Mammary epithelial cell (primary cell): Measurements from ENCODE around the gene SNX19.

Source experiments
- CTCF ChIP-seq, 2 donors: IDR thresholded peaks in 1 of 2; conservative IDR thresholded peaks in 1 of 2; 2 replicates each; pipeline ENCODE4 v1.5.1; 2011 to 2012; ENCODE audit warnings: inconsistent platforms in 2 of 2, low read length in 2 of 2, mild to moderate bottlenecking in 2 of 2, control low read depth in 1 of 2, low read depth in 1 of 2; ENCODE audit not compliant: insufficient read depth in 1 of 2; ENCODE audit errors: extremely low read depth in 1 of 2
- EZH2 ChIP-seq: IDR thresholded peaks from 2 replicates; pipeline ENCODE4 v1.6.1; 2012; ENCODE audit warnings: low read length, inconsistent platforms, borderline replicate concordance

- TF ChIP-seq CTCF (conservative IDR thresholded peaks at IDR 0.05 in 1 of 2, IDR thresholded peaks at IDR 0.05 in 1 of 2; ENCODE audit: extremely low read depth in 1 of 2, insufficient read depth in 1 of 2, low read depth in 1 of 2, low read length in 2 of 2), result no peak
- no peak for TF ChIP-seq EZH2
Measured at GRCh38 chr11:130830566-130830965, 85.7 kb downstream of the SNX19 start.
